Kidney tubule cell (primary cell): ENCODE data around the gene FARP1.

ENCODE experiments used
- DNase-seq: peaks from one replicate; pipeline ENCODE4 v3.0.0-alpha.2; 2018; ENCODE audit warnings: low spot score

FARP1 gene

GRCh38 chr13:98175823-98176222 lies 32.9 kb downstream of the FARP1 start:
- DNase-seq = peak; percentile 61

- DNase-seq = no peak
Measured at GRCh38 chr13:98176777-98177608, 34.1 kb downstream of the FARP1 start, which contains the start of gene RNF113B. RNF113B (minus strand) TSS chr13:98177269; CDS start chr13:98177236, 33 bp downstream.

GRCh38 chr13:98180092-98180491 lies 37.2 kb downstream of the FARP1 start:
- peak; percentile 64 for DNase-seq

GRCh38 chr13:98181111-98181815 lies 38.4 kb downstream of the FARP1 start:
- DNase-seq = peak; percentile 57

GRCh38 chr13:98182153-98182552 lies 39.3 kb downstream of the FARP1 start:
- DNase-seq = no peak

- DNase-seq = peak; percentile 53
Measured at GRCh38 chr13:98182589-98182988, 39.7 kb downstream of the FARP1 start.

- DNase-seq = peak; percentile 65
Measured at GRCh38 chr13:98184792-98185191, 41.9 kb downstream of the FARP1 start.

GRCh38 chr13:98187155-98187964 lies 44.5 kb downstream of the FARP1 start:
- DNase-seq = peak; percentile 40

GRCh38 chr13:98187965-98188261 lies 45.0 kb downstream of the FARP1 start:
- no peak for DNase-seq

- no peak for DNase-seq
Measured at GRCh38 chr13:98188544-98189166, 45.8 kb downstream of the FARP1 start.

- peak; percentile 39 for DNase-seq
Measured at GRCh38 chr13:98189841-98190505, 47.1 kb downstream of the FARP1 start.

- DNase-seq = no peak
Measured at GRCh38 chr13:98190889-98191444, 48.1 kb downstream of the FARP1 start.

- DNase-seq = no peak
Measured at GRCh38 chr13:98192008-98192407, 49.1 kb downstream of the FARP1 start.

GRCh38 chr13:98195054-98195791 lies 52.3 kb downstream of the FARP1 start:
- DNase-seq = no peak

GRCh38 chr13:98198683-98199082 lies 55.8 kb downstream of the FARP1 start:
- no peak for DNase-seq

GRCh38 chr13:98199480-98199879 lies 56.6 kb downstream of the FARP1 start:
- DNase-seq = no peak

- DNase-seq = no peak
Measured at GRCh38 chr13:98200211-98200878, 57.5 kb downstream of the FARP1 start.

- DNase-seq = no peak
Measured at GRCh38 chr13:98201189-98201588, 58.3 kb downstream of the FARP1 start.

- no peak for DNase-seq
Measured at GRCh38 chr13:98201984-98202383, 59.1 kb downstream of the FARP1 start.
